ENCODE results near the gene DRAP1.
"Not testable (repeated sequence)": the region's sequence is repeated elsewhere in the genome, so short reads cannot be mapped to it uniquely, and the experiment has no call there.

The DRAP1 gene

DNA sequence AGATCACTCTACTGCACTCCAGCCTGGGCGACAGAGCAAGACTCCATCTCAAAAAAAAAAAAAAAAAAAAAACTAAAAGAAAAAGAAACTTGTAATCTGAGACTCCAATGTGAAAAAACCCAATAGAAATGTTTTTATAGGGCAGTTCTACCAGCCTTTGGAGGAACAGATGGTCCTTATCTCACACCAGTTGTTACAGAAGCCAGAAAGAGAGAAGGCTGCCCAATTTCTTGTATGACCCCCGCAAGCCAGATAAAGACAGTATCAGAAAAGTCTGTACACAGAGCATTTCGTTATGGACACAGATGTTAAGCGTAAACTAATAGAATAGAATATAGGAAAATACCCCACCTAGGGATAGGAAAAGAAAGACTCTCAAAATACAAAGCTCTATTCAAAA is 14.8 kb downstream of the DRAP1 start:
- no peak for DNase-seq

- no peak for DNase-seq
Observed at GRCh38 chr11:65937766-65938165, 18.5 kb downstream of the DRAP1 start.

DNA sequence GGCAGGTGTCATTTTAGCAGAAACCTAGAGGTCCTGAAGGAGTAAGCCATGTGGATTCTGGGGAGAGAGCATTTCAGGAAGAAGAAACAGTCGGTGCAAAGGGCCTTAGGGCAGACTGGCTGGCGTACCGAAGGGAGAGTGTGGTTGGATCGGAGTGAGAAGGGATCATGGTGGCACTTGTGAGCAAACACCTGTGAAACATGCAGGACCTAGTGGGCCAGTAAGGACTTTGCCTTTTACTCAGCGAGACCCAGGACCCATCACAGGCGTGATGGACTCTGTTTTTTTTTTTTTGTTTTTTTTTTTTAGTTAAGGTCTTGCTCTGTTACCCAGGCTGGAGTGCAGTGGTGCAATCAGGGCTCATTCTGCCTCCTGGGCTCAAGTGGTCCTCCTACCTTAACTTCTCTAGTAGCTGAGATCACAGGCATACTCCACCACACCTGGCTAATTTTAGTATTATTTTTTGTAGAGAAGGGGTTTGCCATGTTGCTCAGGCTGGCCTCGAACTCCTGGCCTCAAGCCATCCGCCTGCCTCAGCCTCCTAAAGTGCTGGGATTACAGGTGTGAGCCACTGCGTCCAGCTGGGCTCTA is 22.6 kb downstream of the DRAP1 start:
- DNase-seq = no peak

DNA sequence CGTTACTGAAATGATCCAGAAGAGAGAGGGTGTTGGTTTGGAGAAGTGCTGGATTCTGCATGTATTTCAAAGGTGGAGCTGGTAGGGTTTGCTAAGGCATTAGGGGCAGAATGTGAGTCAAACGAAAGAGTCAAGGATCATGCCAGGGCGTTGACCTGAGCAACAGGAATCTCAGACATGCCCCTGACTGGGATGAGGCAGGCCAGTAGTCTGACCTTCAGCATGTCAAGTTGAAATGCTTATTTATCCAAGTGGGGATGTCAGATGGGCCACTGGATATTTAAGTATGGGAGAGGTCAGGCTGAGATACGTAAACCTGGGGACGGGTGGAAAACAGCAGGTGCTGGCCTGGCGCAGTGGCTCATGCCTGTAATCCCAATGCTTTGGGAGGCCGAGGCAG is 23.3 kb downstream of the DRAP1 start:
- no peak for DNase-seq

DNA sequence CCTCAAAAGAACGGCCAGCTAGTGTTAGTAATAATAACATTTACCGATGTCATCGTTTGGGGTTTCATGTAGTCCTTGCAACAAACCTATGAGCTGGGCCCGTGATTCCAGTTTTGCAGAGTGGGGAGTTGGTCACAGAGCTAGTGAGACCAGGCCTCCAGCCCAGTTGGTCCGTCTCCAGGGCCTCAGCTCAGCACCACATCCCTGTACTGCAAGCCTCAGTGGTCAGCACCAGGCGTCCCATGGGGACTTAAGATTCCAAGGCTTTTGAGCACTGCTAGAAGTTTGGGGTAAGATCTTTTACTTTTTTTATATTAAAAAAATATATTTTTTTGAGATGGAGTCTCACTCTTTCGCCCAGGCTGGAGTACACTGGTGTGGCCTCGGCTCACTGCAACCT is 25.0 kb downstream of the DRAP1 start:
- DNase-seq = no peak

GRCh38 chr11:65944767-65945166 is 25.5 kb downstream of the DRAP1 start:
- no peak for DNase-seq

DNA sequence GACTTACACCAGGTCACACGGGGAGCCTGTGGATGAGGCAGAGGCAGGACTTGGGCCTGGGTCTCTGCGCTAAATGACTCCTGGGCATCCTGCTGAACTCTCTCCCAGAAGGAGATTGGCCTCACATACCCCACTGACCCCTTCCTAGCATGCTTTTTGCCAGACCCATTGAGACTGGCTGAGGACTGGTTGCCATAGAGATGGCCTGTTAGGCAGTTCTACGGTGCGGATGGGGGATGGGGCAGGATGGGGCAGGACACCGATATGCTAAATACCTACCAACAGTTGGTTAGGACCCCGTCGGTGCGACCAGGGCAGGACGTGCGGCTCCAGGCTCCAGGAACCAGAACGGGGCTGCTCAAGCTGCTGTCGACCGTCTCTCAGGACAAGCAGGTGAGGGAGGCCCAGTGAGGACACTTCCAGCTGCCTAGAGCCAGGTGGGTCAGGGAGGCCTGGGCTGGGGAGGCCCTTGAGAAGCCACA is 26.2 kb downstream of the DRAP1 start, which contains the start of gene TSGA10IP:
Gene TSGA10IP (plus strand): TSS at position 51 of the 482 bp plus-strand sequence. CDS start 196 bp downstream, at position 247.
- DNase-seq = peak in 1 of 3 experiments; percentile 20

DNA sequence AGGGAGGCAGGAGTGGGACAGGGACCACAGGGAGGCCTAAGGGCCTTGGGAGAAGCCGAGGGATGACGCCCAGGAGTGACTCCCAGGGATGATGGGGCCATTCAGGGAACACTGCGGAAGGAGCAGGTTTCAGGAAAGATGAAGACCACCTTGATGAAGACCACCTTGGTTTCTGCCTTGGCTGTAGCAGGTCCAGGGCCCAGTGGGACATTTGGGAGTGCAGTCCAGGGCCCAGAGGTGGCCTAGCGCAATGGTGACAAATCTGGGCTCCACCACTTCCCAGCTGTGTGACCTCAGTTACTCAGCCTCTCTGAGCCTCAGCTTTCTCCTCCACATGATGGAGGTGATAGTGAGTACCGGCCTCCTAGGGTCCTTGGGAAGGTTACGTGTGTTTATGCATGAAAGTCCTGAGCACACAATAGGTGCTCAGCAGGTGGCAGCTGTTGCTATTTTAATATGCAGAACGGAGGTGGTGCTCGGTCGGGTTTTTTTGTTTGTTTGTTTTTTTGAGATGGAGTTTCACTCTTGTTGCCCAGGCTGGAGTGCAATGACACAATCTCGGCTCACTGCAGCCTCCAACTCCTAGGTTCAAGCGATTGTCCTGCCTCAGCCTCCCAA is 26.8 kb downstream of the DRAP1 start:
- DNase-seq = peak in 1 of 3 experiments; percentile 9

GRCh38 chr11:65946655-65947054 is 27.4 kb downstream of the DRAP1 start:
- no peak for DNase-seq

DNA sequence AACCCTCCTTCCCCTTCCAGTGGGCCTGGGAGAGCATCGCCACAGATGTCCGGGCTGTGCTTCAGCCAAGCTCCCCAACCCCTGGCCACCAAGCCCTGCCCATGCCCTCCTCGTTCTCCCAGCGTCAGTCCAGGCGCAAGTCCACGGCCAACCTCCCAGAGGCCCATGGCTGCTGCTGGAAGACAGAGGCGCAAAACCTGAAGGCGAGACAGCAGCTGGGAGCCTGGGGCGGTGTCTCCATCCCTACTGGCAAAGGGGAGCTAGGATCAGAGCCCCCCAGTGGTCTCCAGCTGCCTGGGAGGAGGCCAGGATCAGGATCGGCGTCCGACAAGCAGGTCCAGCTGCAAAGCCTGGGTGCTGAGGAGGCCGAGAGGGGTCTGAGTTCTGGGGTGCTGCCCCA is 27.9 kb downstream of the DRAP1 start:
- no peak for DNase-seq

- DNase-seq = no peak
Observed at GRCh38 chr11:65947603-65948125, 28.4 kb downstream of the DRAP1 start.

DNA sequence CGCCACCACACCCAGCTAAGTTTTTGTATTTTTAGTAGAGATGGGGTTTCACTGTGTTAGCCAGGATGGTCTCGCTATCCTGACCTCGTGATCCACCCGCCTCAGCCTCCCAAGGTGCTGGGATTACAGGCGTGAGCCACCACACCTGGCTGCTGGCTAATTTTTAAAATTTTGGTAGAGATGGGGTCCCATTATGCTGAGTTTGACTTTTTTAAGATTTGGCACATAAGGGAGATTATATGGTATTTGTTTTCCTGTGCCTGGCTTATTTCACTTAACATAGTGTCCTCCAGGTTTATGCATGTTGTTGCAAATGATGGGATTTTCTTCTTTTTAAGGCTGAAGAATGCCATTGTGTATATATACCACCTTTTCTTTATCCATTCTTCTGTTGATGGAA is 31.5 kb downstream of the DRAP1 start:
- not testable (repeated sequence) for DNase-seq

DNA sequence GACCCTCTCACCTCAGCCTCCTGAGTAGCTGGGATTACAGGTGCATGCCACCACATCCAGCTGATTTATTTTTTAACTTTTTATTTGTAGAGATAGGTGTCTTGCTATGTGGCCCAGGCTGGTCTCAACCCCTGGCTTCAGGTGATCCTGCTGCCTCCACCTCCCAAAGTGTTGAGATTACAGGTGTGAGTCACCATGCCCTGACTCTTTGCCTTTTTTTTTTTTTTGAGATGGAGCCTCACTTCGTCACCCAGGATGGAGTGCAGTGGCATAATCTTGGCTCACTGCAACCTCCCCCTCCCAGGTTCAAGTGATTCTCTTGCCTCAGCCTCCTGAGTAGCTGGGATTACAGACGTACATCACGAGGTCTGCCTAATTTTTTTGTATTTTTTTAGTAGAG is 32.4 kb downstream of the DRAP1 start:
- DNase-seq = not testable (repeated sequence)

DNA sequence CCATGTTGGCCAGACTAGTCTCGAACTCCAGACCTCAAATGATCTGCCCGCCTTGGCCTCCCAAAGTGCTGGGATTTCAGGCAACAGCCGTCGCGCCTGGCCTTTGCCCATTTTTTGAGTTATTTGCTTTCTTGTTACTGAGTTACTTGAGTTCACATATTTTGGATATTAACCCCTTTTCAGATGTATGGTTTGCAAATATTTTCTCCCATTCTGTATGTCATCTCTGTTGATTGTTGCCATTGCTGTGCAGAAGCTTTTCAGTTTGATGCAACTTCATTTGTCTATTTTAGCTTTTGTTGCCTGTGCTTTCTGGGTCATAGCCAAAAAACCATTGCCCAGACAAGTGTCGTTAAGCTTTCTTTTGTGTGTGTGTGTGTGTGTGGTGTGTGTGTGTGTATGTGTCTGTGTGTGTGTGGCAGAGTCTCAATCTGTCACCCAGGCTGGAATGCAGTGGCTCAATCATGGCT is 32.9 kb downstream of the DRAP1 start:
- no peak for DNase-seq

GRCh38 chr11:65953471-65953870 is 34.2 kb downstream of the DRAP1 start:
- DNase-seq = no peak

DNA sequence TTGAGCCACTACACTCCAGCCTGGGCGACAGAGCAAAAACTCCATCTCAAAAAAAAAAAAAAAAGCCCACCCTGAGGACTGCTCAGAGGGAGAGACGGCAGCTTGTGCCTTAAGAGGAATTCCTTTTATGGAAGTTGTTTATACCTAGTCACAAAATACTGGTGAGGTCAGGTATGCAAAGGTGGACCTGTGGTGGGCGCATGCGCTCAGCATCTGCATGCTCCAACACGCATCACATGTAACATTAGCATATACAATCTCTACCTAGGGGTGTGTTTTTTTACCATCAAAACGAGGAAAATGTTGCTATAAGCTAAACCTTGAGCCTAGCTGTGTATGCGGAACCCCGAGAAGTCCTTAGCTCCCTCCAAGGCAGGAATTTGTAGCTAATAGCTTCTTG is 35.5 kb downstream of the DRAP1 start:
- no peak for DNase-seq

DNA sequence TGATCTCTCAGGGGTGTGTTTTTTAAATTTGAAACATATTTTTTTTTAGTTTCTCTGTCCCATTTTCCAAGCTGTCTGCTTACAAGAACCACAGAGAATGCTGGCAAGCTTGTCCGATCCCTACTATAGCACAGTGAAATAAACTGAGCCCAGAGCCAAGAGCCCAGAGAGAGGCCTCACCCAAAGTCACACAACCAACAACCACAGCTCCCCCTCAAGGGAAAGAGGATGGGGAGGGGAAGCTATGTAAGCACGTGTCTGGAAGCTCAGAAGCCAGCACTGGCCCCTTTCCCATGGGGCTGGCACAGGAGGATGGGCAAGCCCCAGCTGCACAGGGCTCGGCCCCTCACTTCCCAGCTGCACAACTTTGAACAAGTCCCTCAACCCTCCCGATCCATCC is 39.1 kb downstream of the DRAP1 start:
- DNase-seq = no peak

DNA sequence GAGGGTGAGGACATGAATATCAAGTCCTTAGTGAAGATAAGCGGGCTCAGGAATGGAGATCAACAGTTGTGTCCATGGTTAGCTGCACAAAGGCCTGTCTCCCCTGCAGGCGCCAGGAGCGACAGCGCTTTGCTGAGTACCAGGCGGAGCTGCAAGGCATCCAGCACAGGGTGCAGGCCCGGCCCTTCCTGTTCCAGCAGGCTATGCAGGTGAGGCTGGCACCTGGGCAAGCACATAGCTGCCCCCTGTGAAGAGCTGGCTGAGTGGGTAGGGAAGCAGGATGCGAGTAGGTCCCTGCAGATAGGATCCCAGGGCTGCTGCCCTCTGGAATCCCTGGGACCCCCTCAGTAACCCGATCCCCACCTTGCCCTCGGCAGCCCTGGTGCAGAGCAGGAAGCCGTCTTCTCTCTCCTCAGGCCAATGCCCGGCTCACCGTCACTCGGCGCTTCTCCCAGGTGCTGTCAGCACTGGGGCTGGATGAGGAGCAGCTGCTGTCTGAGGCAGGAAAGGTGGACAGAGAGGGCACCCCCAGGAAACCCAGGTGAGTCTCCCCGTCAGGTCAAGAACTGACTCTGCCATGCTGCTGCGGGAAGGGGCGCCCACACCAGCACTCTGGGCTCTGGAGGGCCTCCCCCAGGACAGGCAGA is 39.7 kb downstream of the DRAP1 start:
- DNase-seq = no peak

DNA sequence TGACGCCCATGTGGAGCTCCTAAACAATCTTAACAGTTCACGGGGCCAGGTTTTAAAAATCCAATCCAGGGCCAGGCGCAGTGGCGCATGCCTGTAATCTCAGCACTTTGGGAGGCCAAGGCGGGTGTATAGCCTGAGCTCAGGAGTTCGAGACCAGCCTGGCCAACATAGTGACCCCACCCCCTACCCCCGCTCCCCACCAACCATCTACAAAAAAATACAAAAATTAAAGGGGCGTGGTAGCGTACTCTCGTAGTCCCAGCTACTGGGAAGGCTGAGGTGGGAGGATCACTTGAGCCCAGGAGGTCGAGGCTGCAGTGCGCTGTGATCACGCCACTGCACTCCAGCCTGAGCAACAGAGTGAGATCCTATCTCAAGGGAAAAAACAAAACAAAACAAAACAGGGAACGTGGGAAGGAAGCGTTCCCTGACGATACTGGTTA is 41.6 kb downstream of the DRAP1 start:
- no peak for DNase-seq

DNA sequence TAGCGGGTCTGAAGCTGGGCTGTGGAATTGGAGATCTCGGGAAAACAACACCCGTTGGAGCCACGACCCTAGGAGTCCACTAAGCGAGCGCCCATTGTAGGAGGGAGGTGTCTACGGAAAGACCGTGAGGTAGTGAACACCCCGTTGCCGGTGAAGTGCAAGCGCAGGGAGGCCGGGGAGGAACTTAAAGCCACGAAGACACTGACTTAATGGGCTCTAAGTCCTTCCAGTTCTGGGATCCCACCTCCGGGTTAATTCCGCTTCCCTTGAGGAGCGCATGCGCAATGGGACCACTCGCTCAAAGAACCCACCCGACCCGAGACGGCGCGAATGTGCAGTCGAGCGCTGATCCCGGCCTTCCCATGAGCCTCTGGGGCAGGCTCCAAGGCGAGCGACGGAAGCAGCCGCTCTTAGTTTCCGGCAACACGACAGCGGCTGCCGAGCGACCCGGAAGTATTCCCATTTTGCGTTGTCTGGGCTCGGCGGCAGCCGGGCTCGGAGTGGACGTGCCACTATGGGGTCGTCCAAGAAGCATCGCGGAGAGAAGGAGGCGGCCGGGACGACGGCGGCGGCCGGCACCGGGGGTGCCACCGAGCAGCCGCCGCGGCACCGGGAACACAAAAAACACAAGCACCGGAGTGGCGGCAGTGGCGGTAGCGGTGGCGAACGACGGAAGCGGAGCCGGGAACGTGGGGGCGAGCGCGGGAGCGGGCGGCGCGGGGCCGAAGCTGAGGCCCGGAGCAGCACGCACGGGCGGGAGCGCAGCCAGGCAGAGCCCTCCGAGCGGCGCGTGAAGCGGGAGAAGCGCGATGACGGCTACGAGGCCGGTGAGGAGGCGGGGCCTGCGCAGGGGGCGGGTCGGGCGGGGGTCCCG is 42.3 kb downstream of the DRAP1 start, which contains the start of gene SART1:
Gene SART1 (plus strand): TSS at position 468 of the 874 bp plus-strand sequence. CDS start 47 bp downstream, at position 515.
- DNase-seq = peak; percentile 97 to 99 (median 97)

- no peak for DNase-seq
Observed at GRCh38 chr11:65962141-65962564, 42.9 kb downstream of the DRAP1 start.

- no peak for DNase-seq
Observed at GRCh38 chr11:65964906-65965305, 45.7 kb downstream of the DRAP1 start.

Measured in NCI-H1417 (cell line).